ENCODE measurements around the gene ESR2. TPM values are rescaled to one million over a fixed set of nuclear protein-coding genes. Genes with fewer than 3 reads are reported as not detected.

ESR2 gene
- total and polyA plus RNA-seq, 9 donors, result 5.1 to 26.2 (median 13.5) TPM

GRCh38 chr14:64089920-64090319, 204.3 kb downstream of the ESR2 start:
- Histone ChIP-seq H3K4me3 (no peak overlapping the region), H3K9me3 (no peaks in the 10 kb centered on the region), H3K4me1 (ENCODE audit: insufficient read depth) (no peaks in the 10 kb centered on the region), H3K27ac (no peak overlapping the region), H3K36me3 (no peaks in the 10 kb centered on the region), H3K27me3 (no peaks in the 10 kb centered on the region)
- TF ChIP-seq POLR2A (IDR thresholded peaks at IDR 0.05) (no peak), EP300 (IDR thresholded peaks at IDR 0.05) (no peak), CTCF (IDR thresholded peaks at IDR 0.05) (no peak)
- intact Hi-C loops (cut with DNase I), result no loop called here
- 86 to 87% (median 87%) methylated on average over 2 of the region's 2 CpGs for WGBS, 3 donors
- no peak for DNase-seq

GRCh38 chr14:64088647-64088964, 205.6 kb downstream of the ESR2 start:
- intact Hi-C loops (cut with DNase I), result no loop called here

GRCh38 chr14:64082837-64083236, 211.3 kb downstream of the ESR2 start:
- Histone ChIP-seq H3K4me3 (no peak overlapping the region), H3K27me3 (no peaks in the 10 kb centered on the region), H3K9me3 (no peaks in the 10 kb centered on the region), H3K4me1 (ENCODE audit: insufficient read depth) (peaks cover 5% of the 10 kb centered on the region), H3K27ac (peak overlapping the region; percentile 63 to 64), H3K36me3 (no peaks in the 10 kb centered on the region)
- TF ChIP-seq EP300 (IDR thresholded peaks at IDR 0.05) (peak; percentile 88), POLR2A (IDR thresholded peaks at IDR 0.05) (no peak)
- peak; percentile 39 to 72 (median 67) for DNase-seq
- intact Hi-C loops (cut with DNase I), result no loop called here
- WGBS, 3 donors, result 13 to 23% (median 16%) methylated on average over 7 of the region's 7 CpGs

More at GRCh38 chr14:64088647-64088964, 205.6 kb downstream of the ESR2 start:
- Histone ChIP-seq H3K27ac (no peak overlapping the region), H3K9me3 (no peaks in the 10 kb centered on the region), H3K4me3 (no peak overlapping the region), H3K36me3 (no peaks in the 10 kb centered on the region), H3K4me1 (ENCODE audit: insufficient read depth) (no peaks in the 10 kb centered on the region), H3K27me3 (no peaks in the 10 kb centered on the region)
- DNase-seq, result no peak
- TF ChIP-seq POLR2A (IDR thresholded peaks at IDR 0.05) (no peak), EP300 (IDR thresholded peaks at IDR 0.05) (no peak), CTCF (IDR thresholded peaks at IDR 0.05) (no peak)

- no peak for TF ChIP-seq CTCF (IDR thresholded peaks at IDR 0.05)
- TF ChIP-seq POLR2A (IDR thresholded peaks at IDR 0.05), result no peak
- no peak for TF ChIP-seq EP300 (IDR thresholded peaks at IDR 0.05)
- no peak overlapping the region for H3K4me3 ChIP-seq
- DNase-seq, result no peak
- intact Hi-C loops (cut with DNase I), result no loop called here
- no peaks in the 10 kb centered on the region for H3K27me3 ChIP-seq
- 96 to 98% (median 97%) methylated on average over 3 of the region's 3 CpGs for WGBS, 3 donors
- no peaks in the 10 kb centered on the region for H3K9me3 ChIP-seq
- peak overlapping the region in 1 of 2 donors; percentile 43 for H3K27ac ChIP-seq
- H3K36me3 ChIP-seq, result no peaks in the 10 kb centered on the region
- peaks cover 5% of the 10 kb centered on the region for H3K4me1 ChIP-seq (ENCODE audit: insufficient read depth)
These were observed 212.9 kb downstream of the ESR2 start for GRCh38 chr14:64081174-64081746.

GRCh38 chr14:64080452-64080851, 213.7 kb downstream of the ESR2 start:
- peaks cover 5% of the 10 kb centered on the region for H3K4me1 ChIP-seq (ENCODE audit: insufficient read depth)
- no peak overlapping the region for H3K4me3 ChIP-seq
- DNase-seq, result no peak
- intact Hi-C loops (cut with DNase I), result no loop called here
- WGBS, 3 donors, result 93 to 98% (median 95%) methylated on average over 2 of the region's 2 CpGs
- H3K27me3 ChIP-seq, result no peaks in the 10 kb centered on the region
- TF ChIP-seq EP300 (IDR thresholded peaks at IDR 0.05), result no peak
- TF ChIP-seq POLR2A (IDR thresholded peaks at IDR 0.05), result no peak
- TF ChIP-seq CTCF (IDR thresholded peaks at IDR 0.05), result no peak
- H3K27ac ChIP-seq, result no peak overlapping the region
- no peaks in the 10 kb centered on the region for H3K9me3 ChIP-seq
- H3K36me3 ChIP-seq, result no peaks in the 10 kb centered on the region
